GM12878 (cell line): ENCODE measurements around the gene IKBIP. TPM values are rescaled to one million over a fixed set of nuclear protein-coding genes. Genes with fewer than 3 reads are reported as not detected.

Experiments
- ATAC-seq: fragments of 200-7000 bp; cut with Tn5 transposase; 3 replicates; pipeline ENCODE4 v1.9.1; 2020; ENCODE audit warnings: mild to moderate bottlenecking, moderate library complexity
- BruUV-seq: library from RNA; stranded (reverse); fragments of 400-500 nt; replicated peaks from 2 replicates; lab custom pipeline; 2021; lab: Mats Ljungman, UMichigan
- CTCF ChIA-PET: fragments of 300-600 bp; sonication (Branson Sonifier 250); formaldehyde crosslinking; extraction: SDS; loops from one replicate; lab custom pipeline; 2021; ENCODE audit warnings: inconsistent platforms; lab: Yijun Ruan, JAX
- POLR2A ChIA-PET: fragments of 350-600 bp; formaldehyde crosslinking; extraction: SDS; loops from one replicate; lab custom pipeline; 2021; ENCODE audit warnings: inconsistent platforms; lab: Charles Lee
- RAD21 ChIA-PET: fragments of 300-600 bp; sonication (Branson Sonifier 250); formaldehyde crosslinking; loops from one replicate; lab custom pipeline; 2023; ENCODE audit warnings: antibody characterized with exemption; ENCODE audit not compliant: unreplicated experiment; lab: Charles Lee
- SMC1A ChIA-PET: fragments of 300-600 bp; sonication (Branson Sonifier 250); formaldehyde crosslinking; loops from one replicate; lab custom pipeline; 2023; ENCODE audit not compliant: unreplicated experiment, uncharacterized antibody; lab: Charles Lee
- DNase-seq: peaks from one replicate; pipeline ENCODE4 v3.0.0-alpha.2; 2011; ENCODE audit warnings: low read depth, low spot score
- FAIRE-seq: peaks from 3 replicates; lab custom pipeline; 2011; peaks lifted over from hg19 to GRCh38; lab: Jason Lieb, UNC
- H2AFZ ChIP-seq: 2 replicates; pipeline ENCODE4 v1.6.0; 2011; ENCODE audit warnings: low read depth, low read length, control low read depth; ENCODE audit not compliant: control insufficient read depth
- H3K27ac ChIP-seq: 2 replicates; pipeline ENCODE4 v1.5.1; 2011; ENCODE audit warnings: control low read depth; ENCODE audit not compliant: control insufficient read depth, insufficient read depth
- H3K27me3 ChIP-seq, 2 experiments: replicated peaks in 1 of 2; 2 replicates each; pipeline versions ENCODE4 v1.6.0 to v1.6.1; 2011; ENCODE audit warnings: low read length in 1 of 2; ENCODE audit not compliant: control insufficient read depth in 2 of 2, insufficient read depth in 2 of 2
- H3K36me3 ChIP-seq, 2 experiments: 2 replicates each; pipeline ENCODE4 v1.5.1; 2011; ENCODE audit warnings: low read length in 1 of 2; ENCODE audit not compliant: control insufficient read depth in 2 of 2, insufficient read depth in 2 of 2
- H3K4me1 ChIP-seq: 2 replicates; pipeline ENCODE4 v1.6.1; 2011; ENCODE audit warnings: mild to moderate bottlenecking, low read length, moderate library complexity, mixed read lengths; ENCODE audit not compliant: control insufficient read depth, insufficient read depth
- H3K4me2 ChIP-seq: 2 replicates; pipeline ENCODE4 v1.6.0; 2011; ENCODE audit warnings: control low read depth; ENCODE audit not compliant: control insufficient read depth, insufficient read depth
- H3K4me3 ChIP-seq: fragments of 200-600 bp; sonication (generic); 2 replicates; pipeline ENCODE4 v1.5.1; 2016
- H3K79me2 ChIP-seq: 2 replicates; pipeline ENCODE4 v1.6.0; 2011; ENCODE audit warnings: low read length; ENCODE audit not compliant: control insufficient read depth, insufficient read depth
- H3K9ac ChIP-seq: 2 replicates; pipeline ENCODE4 v1.8.0; 2011; ENCODE audit warnings: low read length, control low read depth, mixed read lengths; ENCODE audit not compliant: control insufficient read depth, insufficient read depth
- H3K9me3 ChIP-seq: replicated peaks from 3 replicates; pipeline ENCODE4 v1.5.1; 2011; ENCODE audit warnings: mild to moderate bottlenecking, low read length; ENCODE audit not compliant: control insufficient read depth, insufficient read depth
- H4K20me1 ChIP-seq: 2 replicates; pipeline ENCODE4 v1.6.0; 2011; ENCODE audit not compliant: control insufficient read depth, insufficient read depth
- CBX3 ChIP-seq: fragments of 200-600 bp; sonication (generic); IDR thresholded peaks from 2 replicates; pipeline ENCODE4 v1.6.1; 2016; ENCODE audit warnings: low read depth, borderline replicate concordance
- IRF4 ChIP-seq: IDR thresholded peaks from 2 replicates; pipeline ENCODE4 v1.6.1; 2011; ENCODE audit warnings: low read depth, low read length
- NR2C1 ChIP-seq: fragments of 450-650 bp; IDR thresholded peaks from 2 replicates; pipeline ENCODE4 v1.6.1; 2017; ENCODE audit warnings: antibody characterized with exemption, mild to moderate bottlenecking, moderate library complexity
- POLR2AphosphoS2 ChIP-seq: IDR thresholded peaks from 2 replicates; pipeline ENCODE4 v1.6.1; 2011; ENCODE audit warnings: low read depth, mild to moderate bottlenecking, low read length, improper control_type of control experiment, moderate library complexity
- RUNX3 ChIP-seq: IDR thresholded peaks from 2 replicates; pipeline ENCODE4 v1.6.1; 2012; ENCODE audit warnings: low read length, inconsistent platforms
- WGBS: methylation state at CpG from one replicate; pipeline ENCODE4 v1.1.6; 2016; ENCODE audit warnings: low lambda C conversion rate; ENCODE audit not compliant: insufficient replicate concordance, insufficient coverage; ENCODE audit errors: missing lambda C conversion rate; 5-methylcytosine and 5-hydroxymethylcytosine counted together
- in situ Hi-C: fragments of 300-500 bp; cut with MboI; formaldehyde crosslinking; loops from 9 replicates; pipeline ENCODE4 v1.14.3; 2018; ENCODE audit warnings: mixed read lengths
- intact Hi-C: fragments of 100-400 bp; cut with micrococcal nuclease; formaldehyde crosslinking; loops from one replicate; pipeline ENCODE4 v1.14.2; 2022; ENCODE audit not compliant: unreplicated experiment
- polyA plus RNA-seq, 11 experiments: library from polyadenylated mRNA; depleted of rRNA in 4 of 11; unstranded in 6 of 11; stranded (reverse) in 5 of 11; fragments of >200 nt; fragmentation: Nextera tagmentation in 4 of 11; fragmentation: Illumina TruSeq in 1 of 11; extraction: Ambion mirVana in 4 of 11; extraction: Trizol in 1 of 11; gene quantifications; 1 replicate in 1 of 11; 2 replicates in 10 of 11; pipeline versions ENCODE4 v1.2.1 to v1.2.3, GENCODE V29; 2011 to 2016; ENCODE audit warnings: inconsistent platforms in 2 of 11, missing spikeins in 2 of 11, low read depth in 1 of 11
- total RNA-seq, 4 experiments: library from RNA; depleted of rRNA in 3 of 4; stranded (reverse); fragments of >200 nt in 3 of 4; fragmentation: Illumina TruSeq in 1 of 4; extraction: Trizol in 1 of 4; gene quantifications; 2 replicates each; pipeline versions ENCODE4 v1.2.1 to v1.2.3, GENCODE V29; 2013 to 2021
- TF ChIP-seq, protein P1 (sequence below), 3 experiments: IDR thresholded peaks in 2 of 3; conservative IDR thresholded peaks in 1 of 3; 2 replicates each; pipeline ENCODE4 v1.5.1; 2011; ENCODE audit warnings: low read depth in 3 of 3, low read length in 3 of 3, mild to moderate bottlenecking in 3 of 3, control low read depth in 2 of 3, moderate library complexity in 2 of 3, inconsistent platforms in 1 of 3, mixed read lengths in 1 of 3; ENCODE audit not compliant: control insufficient read depth in 2 of 3, insufficient read depth in 1 of 3; ENCODE audit errors: extremely low read depth in 1 of 3
- TF ChIP-seq, protein P2 (sequence below): fragments of 450-650 bp; IDR thresholded peaks from 2 replicates; pipeline ENCODE4 v1.6.1; 2016; ENCODE audit warnings: mild to moderate bottlenecking

Gene IKBIP
- total and polyA plus RNA-seq, 10 of the 15 experiments (the other 5 are each of a cell fraction or from before 2014, with no cell fraction given), result 5.4 to 34.5 (median 18.4) TPM

DNA sequence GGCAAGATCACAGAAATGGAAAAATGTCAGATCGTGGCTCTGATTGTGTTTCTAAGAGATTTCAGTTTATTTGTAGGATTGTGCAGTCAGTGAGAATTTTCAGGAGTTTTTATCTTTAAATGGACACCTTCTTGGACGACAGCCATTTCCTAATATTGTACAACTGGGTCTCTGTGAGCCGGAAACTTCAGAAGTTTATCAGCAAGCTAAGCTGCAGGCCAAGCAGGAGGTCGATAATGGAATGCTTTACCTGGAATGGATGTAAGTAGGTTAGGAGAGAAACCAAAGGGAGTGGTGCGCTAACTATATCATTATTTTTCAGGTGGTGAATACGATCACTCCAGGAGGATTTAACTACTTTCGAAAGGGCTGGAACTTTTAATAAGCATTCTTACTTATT lies 26.9 kb upstream of the IKBIP start:
- H3K9ac ChIP-seq, result no peak overlapping the region
- H3K4me1 ChIP-seq, result no peaks in the 10 kb centered on the region
- no peak for FAIRE-seq
- WGBS, result 98% methylated on average over 7 of the region's 7 CpGs
- H4K20me1 ChIP-seq, result no peaks in the 10 kb centered on the region
- H3K27me3 ChIP-seq, result no peaks in the 10 kb centered on the region
- ChIA-PET POLR2A (no interaction called here), RAD21 (no interaction called here), CTCF (interaction anchor here (1.2 kb wide), 1 partner anchor 105 kb away, joined by 8 read pairs; no protein-coding TSS in a partner anchor), SMC1A (interaction anchor here (0.9 to 1.1 kb wide), 2 partner anchors 17 to 32 kb away, joined by 3 to 4 read pairs; no protein-coding TSS in a partner anchor)
- no peak overlapping the region for H3K4me3 ChIP-seq
- no peak for DNase-seq
- H3K9me3 ChIP-seq, result no peaks in the 10 kb centered on the region
- in situ Hi-C loops (no loop called here), intact Hi-C loops (no loop called here)
- H3K36me3 ChIP-seq, result peaks cover 0 to 10% of the 10 kb centered on the region in 2 experiments; a peak in 2 of 4 replicates
- no peak for TF ChIP-seq NR2C1
- TF ChIP-seq, protein P1, sequence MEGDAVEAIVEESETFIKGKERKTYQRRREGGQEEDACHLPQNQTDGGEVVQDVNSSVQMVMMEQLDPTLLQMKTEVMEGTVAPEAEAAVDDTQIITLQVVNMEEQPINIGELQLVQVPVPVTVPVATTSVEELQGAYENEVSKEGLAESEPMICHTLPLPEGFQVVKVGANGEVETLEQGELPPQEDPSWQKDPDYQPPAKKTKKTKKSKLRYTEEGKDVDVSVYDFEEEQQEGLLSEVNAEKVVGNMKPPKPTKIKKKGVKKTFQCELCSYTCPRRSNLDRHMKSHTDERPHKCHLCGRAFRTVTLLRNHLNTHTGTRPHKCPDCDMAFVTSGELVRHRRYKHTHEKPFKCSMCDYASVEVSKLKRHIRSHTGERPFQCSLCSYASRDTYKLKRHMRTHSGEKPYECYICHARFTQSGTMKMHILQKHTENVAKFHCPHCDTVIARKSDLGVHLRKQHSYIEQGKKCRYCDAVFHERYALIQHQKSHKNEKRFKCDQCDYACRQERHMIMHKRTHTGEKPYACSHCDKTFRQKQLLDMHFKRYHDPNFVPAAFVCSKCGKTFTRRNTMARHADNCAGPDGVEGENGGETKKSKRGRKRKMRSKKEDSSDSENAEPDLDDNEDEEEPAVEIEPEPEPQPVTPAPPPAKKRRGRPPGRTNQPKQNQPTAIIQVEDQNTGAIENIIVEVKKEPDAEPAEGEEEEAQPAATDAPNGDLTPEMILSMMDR (IDR thresholded peaks at IDR 0.05 in 2 of 3, conservative IDR thresholded peaks at IDR 0.05 in 1 of 3; ENCODE audit: control insufficient read depth in 2 of 3, extremely low read depth in 1 of 3, insufficient read depth in 1 of 3, low read depth in 3 of 3, low read length in 3 of 3), result no peak
- TF ChIP-seq IRF4, result no peak
- TF ChIP-seq, protein P2, sequence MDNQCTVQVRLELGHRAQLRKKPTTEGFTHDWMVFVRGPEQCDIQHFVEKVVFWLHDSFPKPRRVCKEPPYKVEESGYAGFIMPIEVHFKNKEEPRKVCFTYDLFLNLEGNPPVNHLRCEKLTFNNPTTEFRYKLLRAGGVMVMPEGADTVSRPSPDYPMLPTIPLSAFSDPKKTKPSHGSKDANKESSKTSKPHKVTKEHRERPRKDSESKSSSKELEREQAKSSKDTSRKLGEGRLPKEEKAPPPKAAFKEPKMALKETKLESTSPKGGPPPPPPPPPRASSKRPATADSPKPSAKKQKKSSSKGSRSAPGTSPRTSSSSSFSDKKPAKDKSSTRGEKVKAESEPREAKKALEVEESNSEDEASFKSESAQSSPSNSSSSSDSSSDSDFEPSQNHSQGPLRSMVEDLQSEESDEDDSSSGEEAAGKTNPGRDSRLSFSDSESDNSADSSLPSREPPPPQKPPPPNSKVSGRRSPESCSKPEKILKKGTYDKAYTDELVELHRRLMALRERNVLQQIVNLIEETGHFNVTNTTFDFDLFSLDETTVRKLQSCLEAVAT, result no peak
- no peak for TF ChIP-seq RUNX3
- TF ChIP-seq POLR2AphosphoS2, result no peak
- TF ChIP-seq CBX3, result no peak
- H3K4me2 ChIP-seq, result no peak overlapping the region
- no peak overlapping the region for H2AFZ ChIP-seq
- no TSS peak for BruUV-seq
- no peak for ATAC-seq
- no peaks in the 10 kb centered on the region for H3K79me2 ChIP-seq
- H3K27ac ChIP-seq, result no peak overlapping the region
